Measurements from ENCODE around the gene IGFBPL1.

DNA sequence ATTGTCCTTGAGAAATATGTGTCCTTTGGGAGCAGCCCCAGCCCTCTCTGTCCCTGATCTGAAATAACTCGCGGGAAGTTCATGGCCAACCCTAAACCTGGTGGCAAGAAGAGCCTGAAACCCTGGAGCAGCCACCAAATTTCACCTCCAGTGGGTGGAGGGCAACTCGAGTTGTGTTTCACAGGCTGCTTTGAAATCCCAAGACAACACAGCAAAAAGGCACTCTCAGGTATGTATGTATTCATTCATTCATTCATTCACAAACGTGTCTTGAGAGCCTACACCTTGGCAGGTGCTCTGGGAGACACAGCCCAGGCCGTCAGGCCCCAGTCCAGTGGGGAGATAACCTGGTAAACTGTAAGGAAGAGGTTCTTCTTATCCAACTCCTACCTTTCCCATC, 67.4 kb downstream of the IGFBPL1 start:
- TF ChIP-seq, protein P1, sequence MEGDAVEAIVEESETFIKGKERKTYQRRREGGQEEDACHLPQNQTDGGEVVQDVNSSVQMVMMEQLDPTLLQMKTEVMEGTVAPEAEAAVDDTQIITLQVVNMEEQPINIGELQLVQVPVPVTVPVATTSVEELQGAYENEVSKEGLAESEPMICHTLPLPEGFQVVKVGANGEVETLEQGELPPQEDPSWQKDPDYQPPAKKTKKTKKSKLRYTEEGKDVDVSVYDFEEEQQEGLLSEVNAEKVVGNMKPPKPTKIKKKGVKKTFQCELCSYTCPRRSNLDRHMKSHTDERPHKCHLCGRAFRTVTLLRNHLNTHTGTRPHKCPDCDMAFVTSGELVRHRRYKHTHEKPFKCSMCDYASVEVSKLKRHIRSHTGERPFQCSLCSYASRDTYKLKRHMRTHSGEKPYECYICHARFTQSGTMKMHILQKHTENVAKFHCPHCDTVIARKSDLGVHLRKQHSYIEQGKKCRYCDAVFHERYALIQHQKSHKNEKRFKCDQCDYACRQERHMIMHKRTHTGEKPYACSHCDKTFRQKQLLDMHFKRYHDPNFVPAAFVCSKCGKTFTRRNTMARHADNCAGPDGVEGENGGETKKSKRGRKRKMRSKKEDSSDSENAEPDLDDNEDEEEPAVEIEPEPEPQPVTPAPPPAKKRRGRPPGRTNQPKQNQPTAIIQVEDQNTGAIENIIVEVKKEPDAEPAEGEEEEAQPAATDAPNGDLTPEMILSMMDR (IDR thresholded peaks at IDR 0.05) = no peak
- TF ChIP-seq POLR2A (IDR thresholded peaks at IDR 0.05) (no peak), POLR2AphosphoS5 (IDR thresholded peaks at IDR 0.05; ENCODE audit: insufficient read depth in 1 of 2, low read depth in 1 of 2) (no peak)

All from vagina (tissue), 2 donors.